Activated CD4-positive, alpha-beta memory T cell treated with anti-CD3 and anti-CD28 coated beads for 36 hours (primary cell): ENCODE results near the gene GABRQ. TPM values are rescaled to one million over a fixed set of nuclear protein-coding genes. Genes with fewer than 3 reads are reported as not detected.

Experiments used
- CTCF ChIA-PET: fragments of 350-600 bp; sonication (Branson Sonifier 250); formaldehyde crosslinking; loops from one replicate; lab custom pipeline; 2021; ENCODE audit warnings: antibody characterized with exemption, inconsistent platforms; lab: Charles Lee
- POLR2A ChIA-PET: fragments of 350-600 bp; sonication (Branson Sonifier 250); formaldehyde crosslinking; loops from one replicate; lab custom pipeline; 2021; ENCODE audit warnings: antibody characterized with exemption; lab: Charles Lee
- DNase-seq: peaks from one replicate; pipeline ENCODE4 v3.0.0-alpha.2; 2020
- H3K27ac Mint-ChIP-seq: one replicate; pipeline ENCODE4 v1.8.0; 2021; ENCODE audit warnings: mixed read lengths
- H3K27me3 Mint-ChIP-seq: one replicate; pipeline ENCODE4 v1.8.0; 2021; ENCODE audit warnings: mixed read lengths
- H3K36me3 Mint-ChIP-seq: one replicate; pipeline ENCODE4 v1.8.0; 2021; ENCODE audit warnings: mixed read lengths
- H3K4me1 Mint-ChIP-seq: one replicate; pipeline ENCODE4 v1.8.0; 2021; ENCODE audit warnings: low read depth, mixed read lengths
- H3K4me3 Mint-ChIP-seq: one replicate; pipeline ENCODE4 v1.8.0; 2021; ENCODE audit warnings: mild to moderate bottlenecking, mixed read lengths
- H3K9me3 Mint-ChIP-seq: one replicate; pipeline ENCODE4 v1.8.0; 2021; ENCODE audit warnings: mixed read lengths
- intact Hi-C: fragments of 100-400 bp; cut with micrococcal nuclease; formaldehyde crosslinking; loops from one replicate; pipeline ENCODE4 v1.15.1; 2023
- total RNA-seq, 2 experiments: library from RNA; stranded (reverse); gene quantifications; one replicate each; pipeline ENCODE4 v1.2.3, GENCODE V29; 2021

GABRQ gene
- not detected for total RNA-seq

GRCh38 chrX:152637649-152638442, at the start of gene GABRQ:
GABRQ (plus strand) TSS chrX:152637895; CDS start chrX:152638203, 308 bp downstream.
- peaks cover 15% of the 10 kb centered on the region for H3K27me3 Mint-ChIP-seq
- intact Hi-C loops, result loop anchor here (5.0 kb wide), 1 partner anchor 886 kb away; no protein-coding TSS in a partner anchor
- H3K4me1 Mint-ChIP-seq, result no peaks in the 10 kb centered on the region
- CTCF ChIA-PET, result no interaction called here
- POLR2A ChIA-PET, result no interaction called here
- H3K27ac Mint-ChIP-seq, result no peak within 1 kb of the TSS
- no peak within 1 kb of the TSS for H3K4me3 Mint-ChIP-seq
- H3K36me3 Mint-ChIP-seq, result no peaks in the 10 kb centered on the region
- peak; percentile 17 for DNase-seq
- no peaks in the 10 kb centered on the region for H3K9me3 Mint-ChIP-seq

GRCh38 chrX:152588206-152588605, 49.5 kb upstream of the GABRQ start:
- H3K9me3 Mint-ChIP-seq, result no peaks in the 10 kb centered on the region
- H3K36me3 Mint-ChIP-seq, result no peaks in the 10 kb centered on the region
- POLR2A ChIA-PET, result no interaction called here
- CTCF ChIA-PET, result no interaction called here
- DNase-seq, result no peak
- H3K27me3 Mint-ChIP-seq, result no peaks in the 10 kb centered on the region
- no peaks in the 10 kb centered on the region for H3K4me1 Mint-ChIP-seq
- intact Hi-C loops, result no loop called here
- no peak overlapping the region for H3K27ac Mint-ChIP-seq
- no peak overlapping the region for H3K4me3 Mint-ChIP-seq

DNA sequence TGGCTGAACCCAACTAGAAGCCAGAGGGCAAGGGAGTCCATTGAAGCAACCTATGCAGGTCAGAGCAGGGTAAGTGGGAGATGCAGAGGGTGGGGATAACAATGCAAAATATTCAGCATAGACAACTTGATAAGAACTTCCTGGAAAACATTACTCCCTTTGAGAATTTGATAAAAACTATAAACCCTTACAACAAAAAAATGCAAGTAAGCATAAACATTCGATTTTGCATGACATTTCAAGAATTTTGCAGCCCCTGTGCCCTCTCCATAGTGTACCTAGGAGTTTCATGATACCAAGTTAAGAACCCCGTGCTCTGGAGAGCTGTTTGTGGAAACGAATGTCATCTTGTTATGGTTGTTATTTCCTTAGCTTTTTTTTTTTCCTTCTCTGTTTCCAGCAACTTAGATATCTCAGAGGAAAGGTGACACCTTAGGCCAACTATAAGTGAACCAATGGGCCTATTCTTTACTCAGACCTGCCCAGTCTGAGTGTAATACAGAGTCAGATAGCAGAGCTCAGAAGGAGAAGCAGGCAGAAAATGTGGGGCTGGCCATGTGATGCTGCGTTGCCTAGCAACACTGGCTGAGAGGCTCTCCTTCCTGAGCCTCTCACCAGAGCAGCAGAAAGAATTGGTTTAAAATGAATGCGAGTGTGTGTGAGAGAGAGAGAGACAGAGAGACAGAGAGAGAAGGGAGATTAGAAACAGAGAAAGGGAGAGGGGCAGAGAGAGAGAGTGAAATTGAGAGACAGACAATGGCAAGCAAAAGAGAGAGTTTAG, 36.7 kb upstream of the GABRQ start:
- ChIA-PET POLR2A (no interaction called here), CTCF (interaction anchor here (0.6 kb wide), 2 partner anchors 40 to 195 kb away, joined by 3 read pairs; no protein-coding TSS in a partner anchor)
- Mint-ChIP-seq H3K4me3 (no peak overlapping the region), H3K4me1 (no peaks in the 10 kb centered on the region), H3K27ac (no peak overlapping the region), H3K27me3 (peaks cover 2% of the 10 kb centered on the region), H3K9me3 (no peaks in the 10 kb centered on the region), H3K36me3 (no peaks in the 10 kb centered on the region)
- no peak for DNase-seq
- intact Hi-C loops, result no loop called here

GRCh38 chrX:152601848-152602616, 35.7 kb upstream of the GABRQ start:
- no peaks in the 10 kb centered on the region for H3K4me1 Mint-ChIP-seq
- no peak overlapping the region for H3K4me3 Mint-ChIP-seq
- H3K36me3 Mint-ChIP-seq, result no peaks in the 10 kb centered on the region
- peaks cover 2% of the 10 kb centered on the region for H3K27me3 Mint-ChIP-seq
- POLR2A ChIA-PET, result no interaction called here
- no peak for DNase-seq
- no peaks in the 10 kb centered on the region for H3K9me3 Mint-ChIP-seq
- H3K27ac Mint-ChIP-seq, result no peak overlapping the region
- intact Hi-C loops, result no loop called here
- CTCF ChIA-PET, result no interaction called here

DNA sequence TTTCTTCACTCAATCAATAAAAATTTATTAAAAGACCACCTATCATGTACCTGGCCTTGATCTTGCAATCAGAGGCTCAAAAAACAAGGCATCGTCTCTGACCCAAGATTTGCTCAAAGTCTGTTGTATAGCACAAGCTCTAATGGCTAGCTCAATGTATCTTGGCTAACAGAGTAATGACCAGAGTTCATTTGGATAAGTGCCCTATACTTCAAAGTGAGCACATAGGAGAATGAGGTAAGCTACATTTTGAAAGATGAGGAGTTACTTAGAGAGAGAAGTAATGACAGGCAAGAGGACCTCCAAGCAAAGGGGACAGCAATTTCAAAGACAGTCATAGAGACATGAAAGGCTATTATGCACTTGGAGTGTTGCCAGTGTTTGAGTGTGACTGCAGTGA, 22.9 kb upstream of the GABRQ start:
- ChIA-PET POLR2A (no interaction called here), CTCF (no interaction called here)
- Mint-ChIP-seq H3K27ac (no peak overlapping the region), H3K9me3 (no peaks in the 10 kb centered on the region), H3K4me3 (no peak overlapping the region), H3K27me3 (peaks cover 2% of the 10 kb centered on the region), H3K36me3 (no peaks in the 10 kb centered on the region), H3K4me1 (no peaks in the 10 kb centered on the region)
- intact Hi-C loops, result no loop called here
- no peak for DNase-seq

GRCh38 chrX:152619897-152620296, 17.8 kb upstream of the GABRQ start:
- H3K4me1 Mint-ChIP-seq, result no peaks in the 10 kb centered on the region
- CTCF ChIA-PET, result no interaction called here

GRCh38 chrX:152632445-152633097, 5.1 kb upstream of the GABRQ start:
- no peaks in the 10 kb centered on the region for H3K4me1 Mint-ChIP-seq
- no peaks in the 10 kb centered on the region for H3K9me3 Mint-ChIP-seq
- no peak overlapping the region for H3K27ac Mint-ChIP-seq
- ChIA-PET CTCF (interaction anchor here (0.7 to 2.3 kb wide), 7 partner anchors 9 to 1481 kb away, joined by 3 to 13 read pairs (median 5); no protein-coding TSS in a partner anchor), POLR2A (no interaction called here)
- H3K36me3 Mint-ChIP-seq, result no peaks in the 10 kb centered on the region
- no peak overlapping the region for H3K4me3 Mint-ChIP-seq
- peaks cover 6% of the 10 kb centered on the region for H3K27me3 Mint-ChIP-seq
- DNase-seq, result peak; percentile 50
- intact Hi-C loops, result no loop called here

More at GRCh38 chrX:152619897-152620296, 17.8 kb upstream of the GABRQ start:
- Mint-ChIP-seq H3K27me3 (peaks cover 7% of the 10 kb centered on the region), H3K9me3 (no peaks in the 10 kb centered on the region), H3K27ac (no peak overlapping the region), H3K4me3 (no peak overlapping the region), H3K36me3 (no peaks in the 10 kb centered on the region)
- DNase-seq, result no peak
- POLR2A ChIA-PET, result no interaction called here
- intact Hi-C loops, result no loop called here

- POLR2A ChIA-PET, result no interaction called here
- Mint-ChIP-seq H3K9me3 (no peaks in the 10 kb centered on the region), H3K4me1 (no peaks in the 10 kb centered on the region), H3K4me3 (no peak overlapping the region), H3K27me3 (peaks cover 15% of the 10 kb centered on the region), H3K27ac (no peak overlapping the region), H3K36me3 (no peaks in the 10 kb centered on the region)
- intact Hi-C loops, result loop anchor here (5.0 kb wide), 1 partner anchor 884 kb away; no protein-coding TSS in a partner anchor
- DNase-seq, result no peak
- CTCF ChIA-PET, result no interaction called here
Measured at GRCh38 chrX:152635941-152636340, 1.8 kb upstream of the GABRQ start.

DNA sequence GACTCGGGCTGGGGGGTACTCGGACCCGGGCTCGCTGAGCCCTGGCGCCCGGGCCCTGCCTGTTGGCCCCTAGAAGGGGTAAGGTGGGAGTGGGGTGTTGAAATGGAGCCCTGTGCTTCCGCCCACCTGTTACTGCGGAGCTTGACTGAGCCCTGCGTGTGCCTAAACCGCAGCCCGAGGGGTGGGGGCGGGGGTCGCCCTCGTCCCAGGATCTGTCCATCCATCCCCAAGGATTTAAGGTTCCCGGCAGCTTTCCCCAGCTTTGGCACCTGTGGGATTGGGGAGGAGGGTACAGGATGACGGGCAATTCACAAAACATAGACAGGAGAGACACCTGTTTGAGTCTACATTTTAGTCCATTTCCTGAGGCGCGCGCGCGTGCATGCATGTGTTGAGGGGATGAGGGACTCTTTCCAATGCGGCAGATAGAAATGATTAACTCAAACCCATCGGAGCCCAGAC, 779 bp downstream of the GABRQ start:
- DNase-seq, result no peak
- H3K4me3 Mint-ChIP-seq, result no peak overlapping the region
- ChIA-PET CTCF (no interaction called here), POLR2A (no interaction called here)
- no peaks in the 10 kb centered on the region for H3K4me1 Mint-ChIP-seq
- intact Hi-C loops, result loop anchor here (5.0 kb wide), 1 partner anchor 886 kb away; no protein-coding TSS in a partner anchor
- no peaks in the 10 kb centered on the region for H3K36me3 Mint-ChIP-seq
- H3K27ac Mint-ChIP-seq, result no peak overlapping the region
- H3K9me3 Mint-ChIP-seq, result no peaks in the 10 kb centered on the region
- peaks cover 15% of the 10 kb centered on the region for H3K27me3 Mint-ChIP-seq

DNA sequence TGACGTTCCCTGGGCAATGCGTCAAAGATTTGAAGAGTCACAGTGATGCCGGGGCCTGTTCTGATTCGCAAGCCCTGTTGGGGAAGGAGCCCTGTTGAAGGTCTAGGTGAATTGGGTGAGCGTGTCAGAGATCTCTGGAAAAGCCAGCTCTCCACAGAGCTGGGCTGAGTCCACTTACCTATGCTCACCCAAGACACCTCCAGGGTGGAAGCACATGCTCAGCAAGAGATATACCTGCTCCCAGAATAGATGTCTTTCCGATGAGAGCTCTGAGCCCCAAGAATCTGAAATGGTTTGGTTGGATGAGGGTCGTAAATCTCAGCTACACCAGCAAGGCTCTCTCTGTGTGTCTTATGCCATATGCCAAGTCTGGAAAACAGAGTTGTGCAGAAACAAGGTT, 1.7 kb downstream of the GABRQ start:
- no peaks in the 10 kb centered on the region for H3K9me3 Mint-ChIP-seq
- intact Hi-C loops, result loop anchor here (5.0 kb wide), 1 partner anchor 887 kb away; no protein-coding TSS in a partner anchor
- POLR2A ChIA-PET, result no interaction called here
- peaks cover 15% of the 10 kb centered on the region for H3K27me3 Mint-ChIP-seq
- H3K4me3 Mint-ChIP-seq, result no peak overlapping the region
- no peaks in the 10 kb centered on the region for H3K36me3 Mint-ChIP-seq
- DNase-seq, result no peak
- CTCF ChIA-PET, result no interaction called here
- H3K27ac Mint-ChIP-seq, result no peak overlapping the region
- no peaks in the 10 kb centered on the region for H3K4me1 Mint-ChIP-seq

DNA sequence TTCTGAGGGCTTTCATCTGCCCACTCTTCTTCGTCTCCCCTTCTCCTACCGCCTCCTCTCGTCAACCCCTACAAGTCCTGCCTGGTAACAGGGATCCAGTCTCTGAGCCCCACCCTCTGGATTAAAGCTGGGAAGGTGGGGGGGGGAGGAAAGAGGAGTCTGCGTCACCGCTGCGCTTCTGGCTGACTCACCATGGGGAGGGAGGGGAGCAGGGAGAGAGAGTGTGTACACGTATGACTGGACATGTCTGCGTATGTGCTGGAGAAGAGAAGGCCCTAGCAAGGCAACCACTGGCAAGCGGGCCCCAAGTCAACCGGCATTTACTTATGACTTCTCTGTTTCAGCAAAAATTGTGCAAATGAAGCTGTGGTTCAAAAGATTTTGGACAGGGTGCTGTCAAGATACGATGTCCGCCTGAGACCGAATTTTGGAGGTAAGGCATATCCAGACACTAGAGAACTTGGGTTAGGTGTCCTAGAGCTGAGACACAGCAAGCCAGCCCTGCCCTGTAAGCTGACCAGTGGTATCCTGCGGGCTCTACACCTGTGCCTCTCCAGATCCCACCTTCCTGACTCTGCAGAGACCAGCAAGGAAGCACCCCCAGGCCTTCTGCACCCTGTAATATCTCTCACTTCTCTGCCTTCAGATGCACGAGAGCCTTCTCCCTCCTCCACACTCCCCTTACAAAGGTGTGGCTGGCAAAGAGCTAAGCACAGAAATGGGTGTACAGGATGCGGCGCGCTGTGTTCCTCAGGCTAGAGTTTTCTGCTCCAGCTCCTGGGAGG, 2.5 kb downstream of the GABRQ start:
- no peaks in the 10 kb centered on the region for H3K4me1 Mint-ChIP-seq
- DNase-seq, result no peak
- H3K27ac Mint-ChIP-seq, result no peak overlapping the region
- no peaks in the 10 kb centered on the region for H3K9me3 Mint-ChIP-seq
- H3K4me3 Mint-ChIP-seq, result no peak overlapping the region
- ChIA-PET CTCF (no interaction called here), POLR2A (no interaction called here)
- H3K36me3 Mint-ChIP-seq, result no peaks in the 10 kb centered on the region
- intact Hi-C loops, result loop anchor here (10.0 kb wide), 1 partner anchor 175 kb away; no protein-coding TSS in a partner anchor
- H3K27me3 Mint-ChIP-seq, result peaks cover 15% of the 10 kb centered on the region
